HPDE6-E6E7 (cell line): ENCODE measurements around the gene MRPS22.
"Not testable (repeated sequence)": the region's sequence is repeated elsewhere in the genome, so short reads cannot be mapped to it uniquely, and the experiment has no call there.

ENCODE experiments used
- DNase-seq: peaks from one replicate; pipeline ENCODE4 v3.0.0; 2011; ENCODE audit warnings: missing footprints; ENCODE audit errors: extremely low spot score

Gene MRPS22

DNA sequence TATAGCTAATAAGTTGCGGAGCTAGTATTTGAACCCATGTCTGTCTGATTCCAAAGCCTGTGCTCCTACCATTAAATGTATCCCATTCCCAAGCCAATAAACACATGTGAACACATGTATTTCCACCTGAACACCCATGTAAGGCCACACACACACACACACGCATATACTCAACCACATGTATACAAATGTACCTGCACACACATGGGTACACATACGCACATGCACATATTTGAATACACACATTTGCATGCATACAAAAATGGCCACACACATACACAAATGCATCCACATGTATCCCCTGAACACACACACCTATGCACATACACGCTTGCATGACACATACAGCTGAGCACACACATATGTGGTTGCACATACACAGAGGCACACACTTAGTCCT is 5.4 kb upstream of the MRPS22 start:
- no peak for DNase-seq

DNA sequence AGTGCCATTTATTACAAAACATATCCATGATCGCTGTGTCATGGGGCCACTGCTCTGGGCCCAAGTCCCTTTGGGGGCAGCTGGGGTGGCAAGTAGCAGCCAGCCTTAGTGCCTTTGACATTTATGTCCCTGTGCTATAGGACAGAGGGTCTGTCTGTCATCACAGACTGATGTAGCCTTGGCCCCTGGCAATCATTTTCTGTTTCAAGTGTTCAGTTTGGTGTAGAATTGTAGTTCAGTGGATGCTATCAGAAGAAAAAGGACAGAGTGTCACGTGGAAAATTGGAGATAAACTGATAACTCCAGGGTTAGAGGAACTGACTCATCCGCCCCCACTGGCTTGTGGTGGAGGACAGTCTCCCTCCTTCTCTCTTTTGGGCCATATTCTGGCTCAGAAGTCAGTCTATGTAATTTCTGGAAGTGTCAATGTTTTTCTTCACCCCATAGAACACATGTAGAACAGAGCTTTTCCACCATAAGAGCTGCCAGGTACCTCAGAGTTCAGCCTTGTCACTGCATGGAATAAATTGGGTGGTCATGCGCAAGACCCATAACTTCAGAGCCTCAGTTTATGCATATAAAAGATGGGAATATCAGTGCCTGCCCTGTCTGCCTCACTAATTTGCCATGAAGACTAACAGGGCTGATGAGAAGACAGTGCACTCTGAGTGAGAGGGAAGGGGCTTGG is 4.5 kb upstream of the MRPS22 start:
- DNase-seq, result no peak

DNA sequence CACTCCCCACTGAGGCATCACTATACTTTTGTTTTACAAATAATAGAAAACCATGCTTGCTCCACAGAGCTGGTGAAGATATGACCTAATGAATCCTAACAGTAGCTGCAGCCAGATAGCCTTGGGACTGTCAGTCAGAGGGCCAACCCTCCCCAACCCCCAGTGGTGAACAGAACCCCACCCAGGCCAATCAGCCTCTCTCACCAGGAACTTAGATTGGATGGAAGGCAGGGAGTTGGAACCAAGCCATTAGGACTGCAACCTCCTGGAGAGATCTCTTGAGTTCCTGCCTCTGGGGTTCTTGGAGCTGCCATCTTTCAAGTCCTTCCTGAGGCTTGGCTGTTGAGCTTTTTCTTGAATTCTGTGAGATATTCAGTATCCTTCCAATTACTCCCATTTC is 3.0 kb upstream of the MRPS22 start:
- no peak for DNase-seq

DNA sequence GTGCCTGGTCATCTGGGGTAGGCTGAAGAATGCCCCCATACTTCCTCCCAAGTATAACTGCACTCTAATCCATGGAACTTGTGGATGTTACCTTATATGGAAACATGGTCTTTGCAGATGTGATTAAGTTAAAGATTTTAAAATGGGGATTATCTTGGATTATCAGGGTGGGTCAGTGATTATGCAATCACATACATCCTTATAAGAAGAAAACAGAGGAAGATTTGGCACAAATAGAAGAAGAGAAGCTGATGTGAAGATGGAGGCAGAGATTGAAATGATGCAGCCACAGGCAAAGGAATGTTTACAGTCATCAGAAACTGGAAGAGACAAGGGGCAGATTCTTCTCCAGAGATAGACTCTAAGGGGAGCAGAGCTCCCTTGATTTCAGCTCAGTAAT is 1.8 kb upstream of the MRPS22 start:
- no peak for DNase-seq

GRCh38 chr3:139346771-139347170 is 3.0 kb downstream of the MRPS22 start:
- DNase-seq, result no peak

DNA sequence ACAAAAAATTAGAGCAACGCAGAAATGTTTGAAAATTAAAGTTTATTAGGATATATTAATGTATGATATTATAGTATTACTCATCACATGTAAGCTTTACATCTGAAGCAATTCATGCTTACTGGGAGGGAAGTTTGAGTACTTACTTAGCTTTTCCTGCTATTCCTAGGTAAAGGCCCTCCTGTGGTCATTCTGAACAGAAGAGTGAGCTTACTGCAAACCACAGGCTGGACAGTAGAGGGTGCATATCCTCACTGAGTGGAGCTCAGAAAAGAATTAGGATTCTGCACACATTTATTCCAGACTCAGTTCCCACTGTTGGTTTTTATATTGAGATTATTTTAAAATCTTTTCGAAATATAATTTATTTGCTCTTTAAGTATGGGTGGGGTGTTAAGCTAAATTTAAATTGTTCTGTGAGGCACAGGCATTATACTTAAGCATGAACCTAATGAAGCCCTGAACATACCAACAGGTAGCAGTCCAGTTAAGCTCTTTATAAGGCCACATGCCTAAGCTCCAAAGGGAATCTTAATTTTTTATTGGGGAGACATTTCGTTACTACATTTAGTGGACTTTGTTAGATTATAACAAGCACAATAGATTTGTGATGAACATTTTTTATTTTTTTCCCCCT is 10.2 kb downstream of the MRPS22 start:
- DNase-seq, result peak; percentile 55

DNA sequence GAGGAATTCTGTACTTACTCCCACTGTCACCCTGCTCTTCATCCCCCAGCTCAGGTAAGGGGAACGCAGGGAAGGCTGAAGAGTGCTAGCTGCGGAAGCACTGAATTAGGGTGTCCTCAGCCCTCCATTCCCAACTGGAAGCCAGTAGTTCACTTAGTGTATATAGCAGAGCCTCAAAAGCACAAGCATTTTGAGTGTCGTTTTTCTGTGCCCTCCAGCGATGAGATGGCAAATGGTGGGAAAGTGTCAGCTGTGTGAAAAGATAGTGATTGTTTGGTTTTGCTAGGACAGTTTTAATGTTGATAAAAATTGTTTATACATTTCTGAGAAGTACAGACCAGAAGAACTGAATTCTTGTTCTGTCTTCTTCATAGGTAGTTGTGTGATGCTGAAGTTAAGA is 10.8 kb downstream of the MRPS22 start:
- no peak for DNase-seq

- no peak for DNase-seq
These were observed 11.7 kb downstream of the MRPS22 start for GRCh38 chr3:139355476-139355875.

DNA sequence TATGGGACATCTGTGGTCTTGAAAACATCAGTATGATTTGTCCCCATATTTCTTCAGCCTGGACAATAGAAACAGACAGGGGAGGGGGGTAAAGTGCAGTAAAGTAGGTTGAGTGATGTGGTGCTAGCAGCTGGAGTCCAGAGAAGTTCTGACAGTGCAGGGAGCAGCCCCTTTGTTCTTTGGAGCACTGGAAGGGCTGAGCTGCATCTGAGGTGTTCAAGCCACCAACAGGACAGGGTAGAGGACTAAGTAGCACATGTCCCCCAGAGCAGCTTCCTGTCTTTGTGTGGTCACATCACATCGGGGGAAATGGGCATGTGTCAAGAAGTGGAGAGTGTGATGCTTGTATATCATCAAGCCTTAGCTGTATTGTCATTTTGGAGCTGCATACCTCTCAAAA is 12.1 kb downstream of the MRPS22 start:
- DNase-seq, result no peak

DNA sequence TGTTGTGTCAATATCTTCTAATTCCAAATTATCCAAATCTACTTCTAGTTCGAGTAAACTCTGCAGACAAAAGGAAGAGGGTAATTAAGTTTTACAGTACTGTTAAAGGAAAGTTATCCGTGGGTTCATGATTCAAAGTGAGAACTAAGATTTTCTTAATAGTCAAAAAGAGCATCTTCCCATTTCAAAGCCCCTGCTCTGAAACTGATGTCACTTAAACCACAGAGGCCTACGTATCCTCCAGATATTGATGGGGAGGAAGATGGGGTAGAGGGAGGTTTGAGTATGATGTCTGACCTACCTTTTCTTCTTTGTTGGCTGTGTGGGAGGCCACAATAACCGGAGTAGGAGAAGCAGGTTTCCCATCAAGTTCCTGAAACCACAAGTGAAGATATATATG is 14.1 kb downstream of the MRPS22 start:
- no peak for DNase-seq

DNA sequence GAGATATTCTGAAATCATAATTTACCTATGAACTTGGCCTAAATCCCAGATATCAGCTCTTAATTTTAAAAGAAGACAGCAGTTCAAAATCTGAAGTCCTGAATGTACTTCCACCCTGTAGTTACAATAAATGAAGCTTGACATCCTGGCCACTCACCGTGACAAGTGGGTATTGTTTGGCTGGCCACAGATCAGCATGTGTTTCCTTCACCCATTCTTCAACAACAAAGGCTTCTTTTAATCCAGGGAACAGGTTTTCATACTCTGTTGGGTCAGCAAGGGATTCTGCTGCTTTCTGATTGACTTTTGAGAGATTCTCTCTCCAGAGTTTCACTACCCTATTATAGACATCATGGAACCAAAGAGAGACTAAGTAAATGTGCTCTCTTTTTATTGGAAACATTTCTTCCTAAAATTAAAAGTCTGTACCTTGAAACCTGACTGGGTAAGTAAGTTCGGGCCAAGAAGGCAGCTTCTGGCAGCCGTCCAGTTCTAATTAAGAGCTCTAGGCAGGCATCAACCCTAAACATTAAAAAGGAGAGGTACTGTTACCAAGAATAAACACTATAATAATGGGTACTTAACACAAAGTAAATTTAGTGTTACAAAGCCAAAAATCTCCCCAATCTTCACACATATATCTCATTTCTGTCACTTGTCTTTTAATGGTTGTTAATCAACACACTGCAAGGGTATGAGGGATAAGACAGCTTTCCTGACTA is 15.2 kb downstream of the MRPS22 start:
- no peak for DNase-seq

- no peak for DNase-seq
These were observed 17.5 kb downstream of the MRPS22 start for GRCh38 chr3:139361276-139361675.

GRCh38 chr3:139364549-139364948 is 20.7 kb downstream of the MRPS22 start:
- DNase-seq, result no peak

GRCh38 chr3:139374099-139374498 is 30.3 kb downstream of the MRPS22 start:
- no peak for DNase-seq

GRCh38 chr3:139377378-139377777 is 33.6 kb downstream of the MRPS22 start:
- no peak for DNase-seq

DNA sequence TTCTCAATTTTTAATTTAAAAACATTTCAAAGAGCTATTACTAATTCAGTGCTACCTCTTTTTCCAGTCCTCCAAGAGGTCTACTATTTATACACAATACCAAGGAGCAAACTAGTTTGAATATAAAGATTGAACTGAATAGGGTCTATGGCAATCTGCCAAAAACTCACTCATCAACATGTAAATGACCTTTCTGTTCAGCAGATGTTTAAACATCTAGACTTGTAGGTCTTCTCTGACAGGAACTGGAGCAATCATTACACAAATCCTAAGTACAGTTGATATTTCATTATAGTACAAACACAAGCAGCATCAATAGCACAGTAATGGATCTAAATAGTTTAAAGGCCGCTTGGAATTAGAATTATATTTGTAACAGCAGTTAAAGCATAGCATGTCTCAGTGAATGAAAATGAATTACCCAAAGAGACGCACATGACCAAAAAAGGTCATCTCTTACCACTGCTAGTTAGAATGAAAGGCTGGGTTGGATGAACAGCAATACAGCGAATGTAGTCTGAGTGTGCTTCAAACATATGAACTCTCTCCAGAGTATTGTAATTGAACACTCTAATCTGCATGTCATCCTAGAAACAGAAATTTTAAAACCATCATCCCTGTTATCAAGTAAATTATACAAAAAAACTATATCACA is 34.9 kb downstream of the MRPS22 start:
- no peak for DNase-seq

- DNase-seq, result no peak
These were observed 36.8 kb downstream of the MRPS22 start for GRCh38 chr3:139380575-139380974.

DNA sequence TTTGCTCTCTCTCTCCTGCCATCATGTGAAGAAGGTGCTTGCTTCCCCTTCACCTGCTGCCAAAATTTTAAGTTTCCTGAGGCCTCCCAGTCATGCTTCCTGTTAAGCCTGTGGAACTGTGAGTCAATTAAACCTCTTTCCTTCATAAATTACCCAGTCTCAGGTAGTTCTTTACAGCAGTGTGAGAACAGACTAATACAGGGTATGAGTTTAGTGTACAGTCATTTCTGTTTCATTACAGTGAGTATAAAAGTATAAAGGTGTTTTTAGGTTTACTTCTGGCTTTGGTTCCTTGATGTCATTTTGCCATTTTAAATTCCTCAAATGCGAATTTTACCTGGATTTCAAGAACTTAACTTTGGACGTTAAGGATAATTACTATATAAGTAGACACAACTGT is 38.5 kb downstream of the MRPS22 start:
- not testable (repeated sequence) for DNase-seq

DNA sequence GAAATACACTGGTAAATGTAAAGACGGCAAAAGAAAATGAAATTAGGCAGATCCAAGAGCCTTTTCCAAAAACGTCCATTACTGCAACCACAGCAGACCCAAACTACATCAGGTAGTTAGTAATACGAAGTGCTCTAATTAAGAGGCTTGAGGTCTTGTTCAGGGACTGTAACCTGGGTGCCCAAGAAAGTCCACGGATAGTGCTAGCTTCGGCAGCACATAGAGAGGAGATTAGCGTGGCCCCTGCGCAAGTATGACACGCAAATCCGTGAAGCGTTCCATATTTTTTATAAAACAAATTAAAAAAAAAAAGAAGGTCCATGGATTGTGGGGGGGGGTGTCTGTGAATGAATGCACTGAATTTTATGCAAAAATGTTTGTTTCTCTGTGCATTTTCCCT is 44.3 kb downstream of the MRPS22 start:
- no peak for DNase-seq

DNA sequence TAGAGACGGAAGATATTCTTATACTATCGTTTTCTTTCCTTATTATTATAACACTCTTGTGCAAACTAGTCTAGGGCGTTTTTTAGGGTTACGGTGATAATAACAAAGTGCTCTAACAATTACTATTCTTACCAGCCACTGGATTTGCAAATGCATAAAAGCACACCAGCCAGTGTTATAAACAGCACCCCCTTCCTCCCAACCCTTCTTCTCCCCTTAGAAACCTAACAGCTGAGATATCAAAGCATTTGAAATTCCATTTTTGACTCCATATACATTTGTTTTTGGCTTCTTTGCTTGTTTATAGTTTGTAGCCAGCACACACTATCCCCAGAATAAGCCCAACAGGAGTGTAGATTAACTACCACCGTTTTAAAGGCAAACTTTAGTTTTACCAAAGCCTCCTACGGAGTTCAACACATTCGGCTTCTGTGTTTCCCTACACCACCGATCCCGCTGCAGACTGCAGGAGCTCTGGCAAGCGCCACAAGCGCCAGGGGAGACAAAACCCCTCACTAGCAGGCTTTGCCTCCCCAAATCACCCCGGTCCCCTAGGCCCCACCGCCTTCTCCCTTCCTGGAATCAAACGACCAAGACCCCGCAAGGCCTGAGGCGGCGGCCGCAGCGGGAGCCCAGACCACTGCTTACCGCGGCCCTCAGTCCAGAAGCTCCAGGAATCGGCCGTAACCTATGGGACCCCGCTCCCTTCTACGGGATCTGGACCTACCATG is 45.2 kb downstream of the MRPS22 start:
- peak; percentile 12 for DNase-seq

GRCh38 chr3:139389552-139390368 is 45.9 kb downstream of the MRPS22 start, which contains the start of gene COPB2:
COPB2 (minus strand) TSS chr3:139389647; CDS start chr3:139389550, 97 bp downstream.
- peak; percentile 96 for DNase-seq
